Measurements from ENCODE around the gene PPFIBP2. TPM values are rescaled to one million over a fixed set of nuclear protein-coding genes. Genes with fewer than 3 reads are reported as not detected.

PPFIBP2 gene
- total and polyA plus RNA-seq, 2 donors (not counting 1 experiment from before 2014, with no cell fraction given): 22.3 to 175 TPM

DNA sequence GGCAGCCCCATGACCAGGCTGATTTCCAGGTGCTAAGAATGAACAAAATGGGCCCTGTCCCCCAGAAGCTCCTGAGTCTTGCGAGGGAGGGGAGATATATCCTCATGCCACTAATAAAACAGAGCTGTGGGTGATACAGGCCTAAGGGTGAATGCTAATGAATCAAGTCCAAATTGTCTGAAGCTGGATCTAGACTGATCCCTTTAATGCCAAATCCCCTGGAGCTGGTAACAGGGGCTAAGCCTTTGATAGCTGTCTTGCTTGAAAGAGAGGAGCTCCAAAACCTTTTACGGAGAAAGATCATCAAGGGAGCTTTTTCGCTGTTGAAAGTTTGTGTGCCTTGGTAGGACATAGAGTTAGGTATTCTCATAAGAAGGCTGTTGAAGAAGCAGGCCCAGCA is 79.7 kb downstream of the PPFIBP2 start:
- H3K27me3 ChIP-seq (replicated peaks in 1 of 4; ENCODE audit: control extremely low read depth in 1 of 4, control insufficient read depth in 3 of 4, insufficient read depth in 4 of 4, low read length in 3 of 4): no peaks in the 10 kb centered on the region
- DNase-seq: no peak
- Mint-ChIP-seq H3K4me1 (peaks cover 12% of the 10 kb centered on the region), H3K27ac (no peak overlapping the region), H3K9me3 (ENCODE audit: insufficient read depth) (no peaks in the 10 kb centered on the region), H3K4me3 (no peak overlapping the region), H3K27me3 (no peaks in the 10 kb centered on the region)
- ChIA-PET POLR2A (no interaction called here), CTCF (no interaction called here)
- no peak overlapping the region for H2AFZ ChIP-seq (ENCODE audit: insufficient read depth, low read depth, low read length, poor library complexity, severe bottlenecking)
- no peak for ATAC-seq (ENCODE audit: low read depth)
- H3K9me3 ChIP-seq (ENCODE audit: control extremely low read depth in 1 of 3, control insufficient read depth in 2 of 3, insufficient read depth in 1 of 3, low read length in 2 of 3): no peaks in the 10 kb centered on the region
- no peak overlapping the region for H3K4me2 ChIP-seq (replicated peaks; ENCODE audit: low read depth, low read length, poor library complexity, severe bottlenecking)
- H3K4me1 ChIP-seq (ENCODE audit: control insufficient read depth in 2 of 2, insufficient read depth in 2 of 2, low read length in 2 of 2): peaks cover 0 to 15% of the 10 kb centered on the region in 2 donors
- H3K79me2 ChIP-seq (ENCODE audit: control insufficient read depth, insufficient read depth, low read length): no peaks in the 10 kb centered on the region
- 100% methylated on average over 2 of the region's 3 CpGs for WGBS (ENCODE audit: insufficient coverage)
- TF ChIP-seq EZH2 (IDR thresholded peaks at IDR 0.05; ENCODE audit: borderline replicate concordance, insufficient read depth, low read depth, low read length, poor library complexity, severe bottlenecking): no peak
- TF ChIP-seq, protein P1, sequence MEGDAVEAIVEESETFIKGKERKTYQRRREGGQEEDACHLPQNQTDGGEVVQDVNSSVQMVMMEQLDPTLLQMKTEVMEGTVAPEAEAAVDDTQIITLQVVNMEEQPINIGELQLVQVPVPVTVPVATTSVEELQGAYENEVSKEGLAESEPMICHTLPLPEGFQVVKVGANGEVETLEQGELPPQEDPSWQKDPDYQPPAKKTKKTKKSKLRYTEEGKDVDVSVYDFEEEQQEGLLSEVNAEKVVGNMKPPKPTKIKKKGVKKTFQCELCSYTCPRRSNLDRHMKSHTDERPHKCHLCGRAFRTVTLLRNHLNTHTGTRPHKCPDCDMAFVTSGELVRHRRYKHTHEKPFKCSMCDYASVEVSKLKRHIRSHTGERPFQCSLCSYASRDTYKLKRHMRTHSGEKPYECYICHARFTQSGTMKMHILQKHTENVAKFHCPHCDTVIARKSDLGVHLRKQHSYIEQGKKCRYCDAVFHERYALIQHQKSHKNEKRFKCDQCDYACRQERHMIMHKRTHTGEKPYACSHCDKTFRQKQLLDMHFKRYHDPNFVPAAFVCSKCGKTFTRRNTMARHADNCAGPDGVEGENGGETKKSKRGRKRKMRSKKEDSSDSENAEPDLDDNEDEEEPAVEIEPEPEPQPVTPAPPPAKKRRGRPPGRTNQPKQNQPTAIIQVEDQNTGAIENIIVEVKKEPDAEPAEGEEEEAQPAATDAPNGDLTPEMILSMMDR (IDR thresholded peaks at IDR 0.05): no peak
- no peak overlapping the region for H3K27ac ChIP-seq (ENCODE audit: low read length in 2 of 2)
- peaks cover 7% of the 10 kb centered on the region for H4K20me1 ChIP-seq (ENCODE audit: control insufficient read depth, insufficient read depth, low read length, poor library complexity, severe bottlenecking)
- intact Hi-C loops (cut with micrococcal nuclease): no loop called here
- H3K4me3 ChIP-seq (ENCODE audit: control extremely low read depth in 1 of 5, extremely low read depth in 1 of 5, insufficient read depth in 1 of 5, low read depth in 2 of 5, low read length in 4 of 5): no peak overlapping the region
- no peak overlapping the region for H3K9ac ChIP-seq (ENCODE audit: low read length)
- peaks cover 0 to 36% of the 10 kb centered on the region in 2 experiments for H3K36me3 ChIP-seq (replicated peaks in 1 of 2; ENCODE audit: control extremely low read depth in 1 of 2, control insufficient read depth in 1 of 2, extremely low read depth in 1 of 2, insufficient read depth in 2 of 2, low read length in 1 of 2)

DNA sequence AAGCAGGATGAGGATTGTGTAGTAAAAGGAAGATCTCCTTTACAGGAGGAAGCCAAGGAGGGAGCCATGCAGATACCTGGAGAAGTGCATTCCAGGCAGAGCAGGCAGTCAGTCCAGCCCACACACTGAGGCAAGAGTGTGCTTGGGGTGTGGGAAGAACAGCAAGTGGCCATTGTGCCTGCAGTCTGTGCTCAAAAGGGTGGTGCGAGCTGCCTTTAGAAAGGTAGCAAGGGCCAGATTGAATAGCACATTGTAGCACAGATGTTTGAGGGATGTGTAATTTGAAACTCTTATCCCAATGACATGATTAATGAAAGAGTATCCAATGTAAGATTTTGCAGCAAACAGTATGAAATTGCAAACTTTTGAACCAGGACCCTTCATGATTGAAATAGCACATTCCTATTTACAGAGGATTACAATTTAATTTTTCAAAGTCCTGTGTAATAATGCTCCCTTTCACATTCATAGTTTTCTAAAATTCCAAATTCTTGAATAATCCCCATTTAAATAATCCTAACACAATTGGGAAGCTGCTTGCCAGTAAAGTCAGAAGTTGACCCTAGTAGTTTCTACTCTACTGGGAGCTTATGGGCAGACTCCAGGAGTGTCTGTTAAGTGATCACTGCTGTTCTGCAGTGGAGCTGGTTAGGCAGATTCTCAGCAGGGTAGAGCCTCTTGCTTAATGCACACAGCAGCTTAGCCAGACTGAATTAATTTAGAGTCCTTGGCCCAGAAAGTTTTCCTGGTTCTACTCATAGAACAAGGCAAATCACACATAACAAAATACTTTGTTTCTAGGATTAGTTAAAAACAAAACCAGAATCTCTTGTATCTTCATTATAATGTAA is 81.4 kb downstream of the PPFIBP2 start:
- H3K27ac ChIP-seq (ENCODE audit: low read length in 2 of 2): no peak overlapping the region
- no peak for TF ChIP-seq EZH2 (IDR thresholded peaks at IDR 0.05; ENCODE audit: borderline replicate concordance, insufficient read depth, low read depth, low read length, poor library complexity, severe bottlenecking)
- no peak overlapping the region for H3K9ac ChIP-seq (ENCODE audit: low read length)
- H3K4me3 ChIP-seq (ENCODE audit: control extremely low read depth in 1 of 5, extremely low read depth in 1 of 5, insufficient read depth in 1 of 5, low read depth in 2 of 5, low read length in 4 of 5): no peak overlapping the region
- no peak for ATAC-seq (ENCODE audit: low read depth)
- no peaks in the 10 kb centered on the region for H3K79me2 ChIP-seq (ENCODE audit: control insufficient read depth, insufficient read depth, low read length)
- no peaks in the 10 kb centered on the region for H3K9me3 ChIP-seq (ENCODE audit: control extremely low read depth in 1 of 3, control insufficient read depth in 2 of 3, insufficient read depth in 1 of 3, low read length in 2 of 3)
- H3K4me1 ChIP-seq (ENCODE audit: control insufficient read depth in 2 of 2, insufficient read depth in 2 of 2, low read length in 2 of 2): peaks cover 0 to 15% of the 10 kb centered on the region in 2 donors
- H3K4me3 Mint-ChIP-seq: no peak overlapping the region
- 100% methylated on average over 1 of the region's 1 CpG for WGBS (ENCODE audit: insufficient coverage)
- no peaks in the 10 kb centered on the region for H3K27me3 ChIP-seq (replicated peaks in 1 of 4; ENCODE audit: control extremely low read depth in 1 of 4, control insufficient read depth in 3 of 4, insufficient read depth in 4 of 4, low read length in 3 of 4)
- ChIA-PET CTCF (no interaction called here), POLR2A (interaction anchor here (0.7 kb wide), 1 partner anchor 163 kb away, joined by 3 read pairs; no protein-coding TSS in a partner anchor)
- intact Hi-C loops (cut with micrococcal nuclease): no loop called here
- peaks cover 6% of the 10 kb centered on the region for H4K20me1 ChIP-seq (ENCODE audit: control insufficient read depth, insufficient read depth, low read length, poor library complexity, severe bottlenecking)
- peaks cover 12% of the 10 kb centered on the region for H3K4me1 Mint-ChIP-seq
- H3K9me3 Mint-ChIP-seq (ENCODE audit: insufficient read depth): no peaks in the 10 kb centered on the region
- peaks cover 0 to 37% of the 10 kb centered on the region in 2 experiments for H3K36me3 ChIP-seq (replicated peaks in 1 of 2; ENCODE audit: control extremely low read depth in 1 of 2, control insufficient read depth in 1 of 2, extremely low read depth in 1 of 2, insufficient read depth in 2 of 2, low read length in 1 of 2)
- no peak overlapping the region for H3K4me2 ChIP-seq (replicated peaks; ENCODE audit: low read depth, low read length, poor library complexity, severe bottlenecking)
- no peak overlapping the region for H2AFZ ChIP-seq (ENCODE audit: insufficient read depth, low read depth, low read length, poor library complexity, severe bottlenecking)
- H3K27ac Mint-ChIP-seq: no peak overlapping the region
- no peaks in the 10 kb centered on the region for H3K27me3 Mint-ChIP-seq
- no peak for DNase-seq

Data from B cell (primary cell).